ENCODE results near the gene SUSD2.
"Not testable (repeated sequence)": the region's sequence is repeated elsewhere in the genome, so short reads cannot be mapped to it uniquely, and the experiment has no call there.

SUSD2 gene

GRCh38 chr22:24201681-24202614 lies 20.7 kb downstream of the SUSD2 start:
- no peak overlapping the region for H3K4me3 ChIP-seq (ENCODE audit: low read length)
- TF ChIP-seq CTCF (conservative IDR thresholded peaks at IDR 0.05; ENCODE audit: low read length): no peak

GRCh38 chr22:24203856-24204255 lies 22.6 kb downstream of the SUSD2 start:
- DNase-seq (ENCODE audit: low read depth); H3K4me3 ChIP-seq (ENCODE audit: low read length): not testable (repeated sequence)

More at GRCh38 chr22:24201681-24202614, 20.7 kb downstream of the SUSD2 start:
- no peak for DNase-seq (ENCODE audit: low read depth)

- DNase-seq (ENCODE audit: low read depth): no peak
- TF ChIP-seq CTCF (conservative IDR thresholded peaks at IDR 0.05; ENCODE audit: low read length): no peak
- H3K4me3 ChIP-seq (ENCODE audit: low read length): no peak overlapping the region
These were observed 24.3 kb downstream of the SUSD2 start for GRCh38 chr22:24205438-24206195.

GRCh38 chr22:24206460-24207263 lies 25.4 kb downstream of the SUSD2 start:
- not testable (repeated sequence) for H3K4me3 ChIP-seq (ENCODE audit: low read length)
- DNase-seq (ENCODE audit: low read depth): peak; percentile 31

- no peak for DNase-seq (ENCODE audit: low read depth)
- no peak overlapping the region for H3K4me3 ChIP-seq (ENCODE audit: low read length)
- no peak for TF ChIP-seq CTCF (conservative IDR thresholded peaks at IDR 0.05; ENCODE audit: low read length)
These were observed 26.2 kb downstream of the SUSD2 start for GRCh38 chr22:24207264-24208011.

- peak; percentile 97 for DNase-seq (ENCODE audit: low read depth)
- TF ChIP-seq CTCF (conservative IDR thresholded peaks at IDR 0.05; ENCODE audit: low read length): no peak
- no peak overlapping the region for H3K4me3 ChIP-seq (ENCODE audit: low read length)
These were observed 26.9 kb downstream of the SUSD2 start for GRCh38 chr22:24208012-24208749.

GRCh38 chr22:24209016-24209415 lies 27.7 kb downstream of the SUSD2 start:
- no peak overlapping the region for H3K4me3 ChIP-seq (ENCODE audit: low read length)
- TF ChIP-seq CTCF (conservative IDR thresholded peaks at IDR 0.05; ENCODE audit: low read length): no peak
- DNase-seq (ENCODE audit: low read depth): no peak

All from AG10803 (cell line).